GM18505 (cell line): Measurements from ENCODE around the gene LGSN.
"Not testable (repeated sequence)": the region's sequence is repeated elsewhere in the genome, so short reads cannot be mapped to it uniquely, and the experiment has no call there.

ENCODE experiments used
- ATAC-seq: cut with Tn5 transposase; IDR thresholded peaks from one replicate; pipeline ENCODE4 v1.9.1; 2021; ENCODE audit not compliant: unreplicated experiment
- POLR2A ChIP-seq: IDR thresholded peaks from 4 replicates; pipeline ENCODE4 v1.6.1; 2011; ENCODE audit warnings: borderline replicate concordance; ENCODE audit not compliant: insufficient read depth, insufficient read length; ENCODE audit errors: extremely low read depth

Gene LGSN

DNA sequence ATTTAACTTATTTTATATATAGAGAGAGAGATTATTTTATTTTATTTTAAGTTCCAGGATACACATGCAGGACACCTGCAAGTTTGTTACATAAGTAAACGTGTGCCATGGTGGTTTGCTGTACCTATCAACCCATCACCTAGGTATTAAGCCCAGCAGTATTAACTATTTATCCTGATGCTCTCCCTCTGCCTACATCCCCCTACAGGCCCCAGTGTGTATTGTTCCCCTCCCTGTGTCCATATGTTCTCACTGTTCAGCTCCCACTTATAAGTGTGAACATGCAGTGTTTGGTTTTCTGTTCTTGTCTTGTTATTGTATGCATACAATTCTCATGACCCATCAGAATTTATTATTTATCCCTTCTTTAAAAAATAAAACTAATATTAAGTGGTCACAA is 73.9 kb downstream of the LGSN start:
- ATAC-seq, result peak; percentile 74
- TF ChIP-seq POLR2A, result no peak

GRCh38 chr6:63245420-63245819 is 74.4 kb downstream of the LGSN start:
- TF ChIP-seq POLR2A, result no peak
- no peak for ATAC-seq

DNA sequence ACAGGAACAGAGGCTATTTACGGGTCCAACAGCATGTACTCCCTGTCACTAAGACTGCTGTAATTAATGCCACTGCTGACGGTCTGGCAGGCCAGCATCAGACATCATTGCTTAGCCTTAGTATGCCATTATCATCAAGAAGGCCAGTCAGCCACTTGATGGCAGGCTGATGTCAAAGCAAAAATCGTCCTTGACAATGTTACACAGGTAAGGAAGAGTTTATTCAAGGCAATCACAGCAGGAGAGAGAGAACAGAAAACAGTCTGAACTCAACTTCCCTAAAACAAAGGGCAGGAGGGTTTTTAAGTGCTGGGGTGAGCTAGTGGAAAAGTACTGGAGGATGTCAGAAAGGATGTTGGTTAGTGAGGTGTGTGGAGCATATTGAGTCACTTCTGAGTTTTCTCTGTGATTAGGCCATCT is 83.4 kb downstream of the LGSN start:
- peak; percentile 62 for ATAC-seq
- no peak for TF ChIP-seq POLR2A

DNA sequence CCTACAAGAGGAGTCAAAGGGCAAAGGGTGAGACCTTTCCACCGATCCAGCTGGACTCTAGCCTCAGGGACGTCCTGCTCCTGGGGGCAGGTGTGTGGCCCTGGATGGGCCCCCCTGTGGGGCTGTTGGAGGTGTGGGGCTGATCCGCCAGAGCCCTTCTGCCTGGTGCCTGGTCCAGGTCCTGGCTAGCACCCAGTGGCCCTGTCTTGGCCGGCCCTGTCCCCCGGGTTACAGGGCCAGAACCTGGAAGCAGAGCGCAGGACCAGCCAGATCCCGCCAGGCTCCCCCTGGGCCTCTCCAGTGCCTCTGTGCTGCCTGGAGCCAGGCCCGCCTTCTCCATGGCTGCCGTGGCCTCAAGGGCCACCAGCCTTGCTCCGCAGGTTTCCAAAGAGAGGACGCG is 89.3 kb downstream of the LGSN start:
- not testable (repeated sequence) for ATAC-seq

DNA sequence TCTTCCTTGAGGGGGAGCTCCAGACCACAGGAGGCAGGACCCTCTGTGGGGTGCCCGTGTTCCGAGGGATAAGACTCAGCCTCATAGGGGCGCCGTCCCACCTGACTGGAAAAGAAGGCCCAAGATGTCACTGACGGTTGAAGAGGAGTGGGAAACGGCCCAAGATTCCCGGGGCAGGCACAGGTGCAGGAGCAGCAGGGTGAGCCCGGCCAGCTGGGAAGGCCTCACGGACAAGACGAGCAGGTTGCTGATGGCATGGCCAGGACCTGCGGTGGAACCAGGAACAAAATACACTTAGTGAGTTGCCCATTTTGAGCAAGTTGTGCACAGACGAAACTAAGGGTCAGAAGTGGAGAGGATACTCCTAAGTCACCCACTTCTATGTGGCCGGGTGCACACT is 89.8 kb downstream of the LGSN start:
- not testable (repeated sequence) for ATAC-seq

DNA sequence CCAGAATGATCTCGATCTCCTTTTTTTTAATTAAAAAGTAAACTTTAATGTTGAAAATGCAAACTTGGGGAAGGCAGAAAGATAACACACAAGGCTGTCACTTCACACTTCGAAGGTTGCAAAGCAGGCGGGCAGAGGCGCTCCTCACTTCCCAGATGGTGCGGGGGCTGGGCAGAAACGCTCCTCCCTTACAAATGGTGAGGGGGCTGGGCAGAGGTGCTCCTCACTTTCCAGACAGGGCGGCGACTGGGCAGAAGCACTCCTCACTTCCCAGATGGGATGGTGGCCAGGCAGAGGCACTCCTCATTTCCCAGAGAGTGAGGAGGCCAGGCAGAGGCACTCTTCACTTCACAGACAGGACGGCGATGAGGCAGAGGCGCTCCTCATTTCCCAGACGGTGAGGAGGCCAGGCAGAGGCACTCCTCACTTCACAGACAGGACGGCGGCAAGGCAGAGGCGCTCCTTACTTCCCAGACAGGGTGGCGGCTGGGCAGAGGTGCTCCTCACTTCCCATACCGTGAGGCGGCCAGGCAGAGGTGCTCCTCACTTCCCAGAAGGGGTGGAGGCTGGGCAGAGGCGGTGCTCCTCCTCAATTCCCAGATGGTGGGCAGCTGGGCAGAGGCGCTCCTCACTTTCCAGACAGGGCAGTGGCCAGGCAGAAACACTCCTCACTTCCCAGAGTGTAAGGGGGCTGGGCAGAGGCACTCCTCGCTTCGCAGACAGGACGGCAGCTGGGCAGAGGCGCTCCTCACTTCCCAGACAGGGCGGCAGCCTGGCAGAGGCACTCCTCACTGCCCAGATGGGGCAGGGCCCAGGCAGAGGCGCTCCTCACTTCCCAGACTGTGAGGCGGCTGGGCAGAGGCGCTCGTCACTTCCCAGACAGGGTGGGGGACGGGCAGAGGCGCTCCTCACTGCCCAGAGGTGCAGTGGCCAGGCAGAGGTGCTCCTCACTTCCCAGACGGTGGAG is 91.6 kb downstream of the LGSN start:
- ATAC-seq, result not testable (repeated sequence)

DNA sequence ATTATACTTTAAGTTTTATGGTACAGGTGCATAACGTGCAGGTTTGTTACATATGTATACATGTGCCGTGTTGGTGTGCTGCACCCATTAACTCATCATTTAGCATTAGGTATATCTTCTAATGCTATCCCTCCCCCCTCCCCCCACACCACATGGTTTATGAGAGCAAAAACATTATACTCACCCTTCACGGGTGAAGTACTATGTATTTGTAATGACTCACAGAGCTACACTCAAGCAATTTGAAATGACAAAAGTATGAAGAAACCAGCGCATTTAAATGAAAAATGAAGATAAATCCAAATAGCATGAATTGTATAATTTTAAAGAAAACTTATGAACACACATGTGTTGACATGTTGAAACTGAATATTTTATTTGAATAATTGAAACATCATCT is 93.8 kb downstream of the LGSN start:
- not testable (repeated sequence) for ATAC-seq
